Testis (tissue), 2 donors: ENCODE measurements around the gene BACE2.

ENCODE experiments used
- POLR2A ChIP-seq: fragments of 450-650 bp; IDR thresholded peaks from one replicate; pipeline ENCODE4 v1.6.1; 2017; ENCODE audit warnings: antibody characterized with exemption, mild to moderate bottlenecking, moderate library complexity
- TF ChIP-seq, protein P1 (sequence below), 3 experiments: fragments of 450-650 bp in 2 of 3; fragments of 200-600 bp in 1 of 3; sonication (generic) in 1 of 3; IDR thresholded peaks; one replicate each; pipeline ENCODE4 v1.5.1; 2016 to 2019; ENCODE audit warnings: antibody characterized with exemption in 3 of 3, mild to moderate bottlenecking in 2 of 3, moderate library complexity in 1 of 3

DNA sequence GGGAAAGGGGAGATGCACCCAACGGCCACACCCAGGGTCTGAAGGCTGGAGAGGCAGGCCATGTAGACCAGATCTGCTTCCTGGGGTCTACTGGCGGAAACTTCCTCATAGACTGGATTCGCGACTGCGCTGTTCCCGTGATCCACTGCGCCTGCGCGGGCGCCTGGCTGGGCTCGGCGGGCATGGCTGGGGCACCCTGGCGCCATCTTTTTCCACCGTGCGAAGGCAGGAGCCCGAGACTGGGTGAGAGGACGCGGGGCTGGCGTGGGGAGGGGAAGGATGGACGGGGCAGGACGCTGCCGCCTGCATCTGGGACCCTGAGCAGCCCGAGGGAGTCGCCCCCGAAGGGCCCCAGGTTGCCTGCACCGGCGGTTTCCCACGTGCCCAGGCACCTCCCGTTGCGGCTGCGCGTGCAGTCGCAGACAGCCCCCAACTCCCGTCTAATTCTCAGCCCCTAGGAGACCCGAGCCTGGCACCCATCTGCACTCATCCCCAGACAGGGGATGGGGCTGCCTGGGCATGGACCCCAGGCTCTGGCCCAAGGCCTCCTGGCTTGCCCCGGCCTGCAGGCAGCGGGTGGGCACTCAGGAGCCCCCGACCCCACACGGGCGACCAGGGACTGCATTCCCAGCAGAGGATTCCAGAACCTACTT, 136.2 kb downstream of the BACE2 start:
- TF ChIP-seq, protein P1, sequence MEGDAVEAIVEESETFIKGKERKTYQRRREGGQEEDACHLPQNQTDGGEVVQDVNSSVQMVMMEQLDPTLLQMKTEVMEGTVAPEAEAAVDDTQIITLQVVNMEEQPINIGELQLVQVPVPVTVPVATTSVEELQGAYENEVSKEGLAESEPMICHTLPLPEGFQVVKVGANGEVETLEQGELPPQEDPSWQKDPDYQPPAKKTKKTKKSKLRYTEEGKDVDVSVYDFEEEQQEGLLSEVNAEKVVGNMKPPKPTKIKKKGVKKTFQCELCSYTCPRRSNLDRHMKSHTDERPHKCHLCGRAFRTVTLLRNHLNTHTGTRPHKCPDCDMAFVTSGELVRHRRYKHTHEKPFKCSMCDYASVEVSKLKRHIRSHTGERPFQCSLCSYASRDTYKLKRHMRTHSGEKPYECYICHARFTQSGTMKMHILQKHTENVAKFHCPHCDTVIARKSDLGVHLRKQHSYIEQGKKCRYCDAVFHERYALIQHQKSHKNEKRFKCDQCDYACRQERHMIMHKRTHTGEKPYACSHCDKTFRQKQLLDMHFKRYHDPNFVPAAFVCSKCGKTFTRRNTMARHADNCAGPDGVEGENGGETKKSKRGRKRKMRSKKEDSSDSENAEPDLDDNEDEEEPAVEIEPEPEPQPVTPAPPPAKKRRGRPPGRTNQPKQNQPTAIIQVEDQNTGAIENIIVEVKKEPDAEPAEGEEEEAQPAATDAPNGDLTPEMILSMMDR (IDR thresholded peaks at IDR 0.05), result no peak
- no peak for TF ChIP-seq POLR2A
